HCEC 1CT (cell line): ENCODE data around the gene PISD.
"Not testable (repeated sequence)": the region's sequence is repeated elsewhere in the genome, so short reads cannot be mapped to it uniquely, and the experiment has no call there.

ENCODE experiments used
- DNase-seq: peaks from one replicate; pipeline ENCODE4 v3.0.0-alpha.2; 2017

The PISD gene

GRCh38 chr22:31661851-31662667, at the start of gene PISD:
TSS of gene PISD (minus strand) at chr22:31662215. CDS start at chr22:31662208, 7 bp downstream.
- peak; percentile 87 for DNase-seq

GRCh38 chr22:31711226-31711625, 49.2 kb upstream of the PISD start:
- DNase-seq: not testable (repeated sequence)

GRCh38 chr22:31707519-31707918, 45.5 kb upstream of the PISD start:
- DNase-seq: no peak

- no peak for DNase-seq
Observed at GRCh38 chr22:31695423-31695822, 33.4 kb upstream of the PISD start.

GRCh38 chr22:31694046-31694445, 32.0 kb upstream of the PISD start:
- DNase-seq: not testable (repeated sequence)

- DNase-seq: peak; percentile 42
Observed at GRCh38 chr22:31692186-31692886, 30.3 kb upstream of the PISD start.

GRCh38 chr22:31691408-31691807, 29.4 kb upstream of the PISD start:
- DNase-seq: no peak

- DNase-seq: no peak
Observed at GRCh38 chr22:31683181-31684105, 21.4 kb upstream of the PISD start.

- DNase-seq: no peak
Observed at GRCh38 chr22:31682751-31683150, 20.7 kb upstream of the PISD start.

- peak; percentile 26 for DNase-seq
Observed at GRCh38 chr22:31681349-31682345, 19.6 kb upstream of the PISD start.

- peak; percentile 76 for DNase-seq
Observed at GRCh38 chr22:31680861-31681341, 18.9 kb upstream of the PISD start.

GRCh38 chr22:31678748-31679147, 16.7 kb upstream of the PISD start:
- no peak for DNase-seq

GRCh38 chr22:31676700-31677099, 14.7 kb upstream of the PISD start:
- no peak for DNase-seq

- not testable (repeated sequence) for DNase-seq
Observed at GRCh38 chr22:31674219-31674618, 12.2 kb upstream of the PISD start.

GRCh38 chr22:31668849-31669248, 6.8 kb upstream of the PISD start:
- not testable (repeated sequence) for DNase-seq

- no peak for DNase-seq
Observed at GRCh38 chr22:31662668-31663037, 638 bp upstream of the PISD start.

GRCh38 chr22:31660860-31661341, 1.1 kb downstream of the PISD start:
- peak; percentile 80 for DNase-seq

GRCh38 chr22:31659246-31659645, 2.8 kb downstream of the PISD start:
- DNase-seq: no peak

- DNase-seq: no peak
Observed at GRCh38 chr22:31654408-31654807, 7.6 kb downstream of the PISD start.

- DNase-seq: no peak
Observed at GRCh38 chr22:31653944-31654343, 8.1 kb downstream of the PISD start.

- DNase-seq: no peak
Observed at GRCh38 chr22:31652911-31653684, 8.9 kb downstream of the PISD start.
